ENCODE measurements around the gene BRAT1. TPM values are rescaled to one million over a fixed set of nuclear protein-coding genes. Genes with fewer than 3 reads are reported as not detected.
A peak's percentile ranks its signal among the peaks of the same experiment; 100 is the strongest.
"Not testable (repeated sequence)": the region's sequence is repeated elsewhere in the genome, so short reads cannot be mapped to it uniquely, and the experiment has no call there.

BRAT1 gene
- total and polyA plus RNA-seq, 5 donors: 15.4 to 19.0 (median 16.5) TPM

- 89% methylated on average over 25 of the region's 25 CpGs for WGBS
- peak in 1 of 3 donors; percentile 43 for DNase-seq
- Histone ChIP-seq H3K9me3 (ENCODE audit: control insufficient read depth, low read length) (no peaks in the 10 kb centered on the region), H3K4me3 (ENCODE audit: low read length) (no peak overlapping the region), H3K4me1 (ENCODE audit: control insufficient read depth, insufficient read depth, low read length) (no peaks in the 10 kb centered on the region), H3K27ac (ENCODE audit: low read length) (no peak overlapping the region), H3K27me3 (ENCODE audit: control insufficient read depth, insufficient read depth) (no peaks in the 10 kb centered on the region)
- no peak for ATAC-seq
- intact Hi-C loops (cut with DNase I): no loop called here
Observed at GRCh38 chr7:2542011-2542915, 13.1 kb downstream of the BRAT1 start.

- no peaks in the 10 kb centered on the region for H3K4me1 ChIP-seq (ENCODE audit: control insufficient read depth, insufficient read depth, low read length)
- no peaks in the 10 kb centered on the region for H3K27me3 ChIP-seq (ENCODE audit: control insufficient read depth, insufficient read depth)
- ATAC-seq (no peak), DNase-seq (peak in 2 of 3 donors; percentile 50 to 57)
- no peak overlapping the region for H3K27ac ChIP-seq (ENCODE audit: low read length)
- intact Hi-C loops (cut with DNase I): no loop called here
- H3K9me3 ChIP-seq (ENCODE audit: control insufficient read depth, low read length): no peaks in the 10 kb centered on the region
- 92% methylated on average over 40 of the region's 40 CpGs for WGBS
- H3K4me3 ChIP-seq (ENCODE audit: low read length): no peak overlapping the region
Observed at GRCh38 chr7:2541291-2542010, 13.9 kb downstream of the BRAT1 start.

GRCh38 chr7:2540641-2541051 lies 14.7 kb downstream of the BRAT1 start:
- DNase-seq (peak in 2 of 3 donors; percentile 35 to 53), ATAC-seq (no peak)
- intact Hi-C loops (cut with DNase I): no loop called here
- Histone ChIP-seq H3K9me3 (ENCODE audit: control insufficient read depth, low read length) (no peaks in the 10 kb centered on the region), H3K4me1 (ENCODE audit: control insufficient read depth, insufficient read depth, low read length) (no peaks in the 10 kb centered on the region), H3K27me3 (ENCODE audit: control insufficient read depth, insufficient read depth) (no peaks in the 10 kb centered on the region), H3K4me3 (ENCODE audit: low read length) (no peak overlapping the region), H3K27ac (ENCODE audit: low read length) (no peak overlapping the region)
- WGBS: 90% methylated on average over 19 of the region's 19 CpGs

- Histone ChIP-seq H3K4me1 (ENCODE audit: control insufficient read depth, insufficient read depth, low read length) (no peaks in the 10 kb centered on the region), H3K9me3 (ENCODE audit: control insufficient read depth, low read length) (no peaks in the 10 kb centered on the region), H3K4me3 (ENCODE audit: low read length) (no peak overlapping the region), H3K27me3 (ENCODE audit: control insufficient read depth, insufficient read depth) (no peaks in the 10 kb centered on the region), H3K27ac (ENCODE audit: low read length) (no peak overlapping the region)
- 93% methylated on average over 7 of the region's 7 CpGs for WGBS
- DNase-seq (no peak), ATAC-seq (no peak)
- intact Hi-C loops (cut with DNase I): no loop called here
Observed at GRCh38 chr7:2540133-2540532, 15.2 kb downstream of the BRAT1 start.

- DNase-seq (peak in 2 of 3 donors; percentile 48 to 49), ATAC-seq (no peak)
- no peak overlapping the region for H3K27ac ChIP-seq (ENCODE audit: low read length)
- no peak overlapping the region for H3K4me3 ChIP-seq (ENCODE audit: low read length)
- no peaks in the 10 kb centered on the region for H3K4me1 ChIP-seq (ENCODE audit: control insufficient read depth, insufficient read depth, low read length)
- 90% methylated on average over 32 of the region's 32 CpGs for WGBS
- H3K9me3 ChIP-seq (ENCODE audit: control insufficient read depth, low read length): no peaks in the 10 kb centered on the region
- intact Hi-C loops (cut with DNase I): no loop called here
- no peaks in the 10 kb centered on the region for H3K27me3 ChIP-seq (ENCODE audit: control insufficient read depth, insufficient read depth)
Observed at GRCh38 chr7:2539031-2539911, 16.1 kb downstream of the BRAT1 start.

- DNase-seq (peak in 2 of 3 donors; percentile 50 to 61), ATAC-seq (peak in 1 of 2 donors; percentile 26)
- Histone ChIP-seq H3K4me3 (ENCODE audit: low read length) (no peak overlapping the region), H3K4me1 (ENCODE audit: control insufficient read depth, insufficient read depth, low read length) (no peaks in the 10 kb centered on the region), H3K27me3 (ENCODE audit: control insufficient read depth, insufficient read depth) (no peaks in the 10 kb centered on the region), H3K27ac (ENCODE audit: low read length) (no peak overlapping the region), H3K9me3 (ENCODE audit: control insufficient read depth, low read length) (no peaks in the 10 kb centered on the region)
- WGBS: 86% methylated on average over 47 of the region's 47 CpGs
- intact Hi-C loops (cut with DNase I): no loop called here
Observed at GRCh38 chr7:2537981-2538851, 17.1 kb downstream of the BRAT1 start.

GRCh38 chr7:2535872-2536627 lies 19.3 kb downstream of the BRAT1 start:
- H3K27me3 ChIP-seq (ENCODE audit: control insufficient read depth, insufficient read depth); H3K27ac ChIP-seq (ENCODE audit: low read length); intact Hi-C loops (cut with DNase I); H3K4me3 ChIP-seq (ENCODE audit: low read length); ATAC-seq; H3K4me1 ChIP-seq (ENCODE audit: control insufficient read depth, insufficient read depth, low read length); H3K9me3 ChIP-seq (ENCODE audit: control insufficient read depth, low read length): not testable (repeated sequence)
- DNase-seq: peak in 2 of 3 donors; percentile 34 to 41
- 77% methylated on average over 19 of the region's 19 CpGs for WGBS

- H3K9me3 ChIP-seq (ENCODE audit: control insufficient read depth, low read length); ATAC-seq; H3K27ac ChIP-seq (ENCODE audit: low read length); intact Hi-C loops (cut with DNase I); H3K27me3 ChIP-seq (ENCODE audit: control insufficient read depth, insufficient read depth); H3K4me3 ChIP-seq (ENCODE audit: low read length); H3K4me1 ChIP-seq (ENCODE audit: control insufficient read depth, insufficient read depth, low read length): not testable (repeated sequence)
- WGBS: 85% methylated on average over 27 of the region's 34 CpGs
- DNase-seq: peak in 1 of 3 donors; percentile 49
Observed at GRCh38 chr7:2534214-2534613, 21.1 kb downstream of the BRAT1 start.

- H3K27me3 ChIP-seq (ENCODE audit: control insufficient read depth, insufficient read depth); ATAC-seq; intact Hi-C loops (cut with DNase I); DNase-seq; H3K4me1 ChIP-seq (ENCODE audit: control insufficient read depth, insufficient read depth, low read length); H3K4me3 ChIP-seq (ENCODE audit: low read length); H3K27ac ChIP-seq (ENCODE audit: low read length); H3K9me3 ChIP-seq (ENCODE audit: control insufficient read depth, low read length): not testable (repeated sequence)
- 62% methylated on average over 3 of the region's 8 CpGs for WGBS
Observed at GRCh38 chr7:2533566-2533965, 21.8 kb downstream of the BRAT1 start.
